DMS79 (cell line): ENCODE results near the gene LYPD6.
"Not testable (repeated sequence)": the region's sequence is repeated elsewhere in the genome, so short reads cannot be mapped to it uniquely, and the experiment has no call there.

Experiments
- DNase-seq: peaks from one replicate; lab custom pipeline; 2025; lab: John Stamatoyannopoulos, UW

The LYPD6 gene

GRCh38 chr2:149330127-149331022 is at the start of gene LYPD6:
TSS of gene LYPD6 (plus strand) at chr2:149330587. CDS start at chr2:149437709, 107,122 bp downstream.
- peak; percentile 7 for DNase-seq

GRCh38 chr2:149281441-149281840 is 48.9 kb upstream of the LYPD6 start:
- no peak for DNase-seq

- no peak for DNase-seq
Measured at GRCh38 chr2:149290662-149291061, 39.7 kb upstream of the LYPD6 start.

GRCh38 chr2:149291881-149292280 is 38.5 kb upstream of the LYPD6 start:
- DNase-seq = no peak

GRCh38 chr2:149296031-149296430 is 34.4 kb upstream of the LYPD6 start:
- no peak for DNase-seq

- DNase-seq = no peak
Measured at GRCh38 chr2:149307014-149307413, 23.4 kb upstream of the LYPD6 start.

GRCh38 chr2:149310349-149310748 is 20.0 kb upstream of the LYPD6 start:
- no peak for DNase-seq

GRCh38 chr2:149312039-149312438 is 18.3 kb upstream of the LYPD6 start:
- no peak for DNase-seq

GRCh38 chr2:149313512-149313972 is 16.8 kb upstream of the LYPD6 start:
- DNase-seq = peak; percentile 65

- DNase-seq = no peak
Measured at GRCh38 chr2:149314687-149315086, 15.7 kb upstream of the LYPD6 start.

- DNase-seq = no peak
Measured at GRCh38 chr2:149315461-149315860, 14.9 kb upstream of the LYPD6 start.

GRCh38 chr2:149318566-149318965 is 11.8 kb upstream of the LYPD6 start:
- not testable (repeated sequence) for DNase-seq

- DNase-seq = no peak
Measured at GRCh38 chr2:149320362-149320761, 10.0 kb upstream of the LYPD6 start.

- no peak for DNase-seq
Measured at GRCh38 chr2:149329068-149329467, 1.3 kb upstream of the LYPD6 start.

- peak; percentile 39 for DNase-seq
Measured at GRCh38 chr2:149329489-149330126, 779 bp upstream of the LYPD6 start.

- DNase-seq = no peak
Measured at GRCh38 chr2:149331023-149331400, 625 bp downstream of the LYPD6 start.

- DNase-seq = no peak
Measured at GRCh38 chr2:149332364-149332763, 2.0 kb downstream of the LYPD6 start.

GRCh38 chr2:149333636-149334035 is 3.2 kb downstream of the LYPD6 start:
- no peak for DNase-seq

GRCh38 chr2:149334156-149334555 is 3.8 kb downstream of the LYPD6 start:
- DNase-seq = no peak

- DNase-seq = no peak
Measured at GRCh38 chr2:149339324-149339723, 8.9 kb downstream of the LYPD6 start.

- no peak for DNase-seq
Measured at GRCh38 chr2:149342509-149342908, 12.1 kb downstream of the LYPD6 start.

GRCh38 chr2:149344105-149344504 is 13.7 kb downstream of the LYPD6 start:
- DNase-seq = no peak

GRCh38 chr2:149346272-149346671 is 15.9 kb downstream of the LYPD6 start:
- no peak for DNase-seq
